Hindlimb muscle (tissue), 1 donor: Measurements from ENCODE around the gene RNF186. TPM values are rescaled to one million over a fixed set of nuclear protein-coding genes. Genes with fewer than 3 reads are reported as not detected.
"Not testable (repeated sequence)": the region's sequence is repeated elsewhere in the genome, so short reads cannot be mapped to it uniquely, and the experiment has no call there.

Source experiments
- DNase-seq: peaks from one replicate; pipeline ENCODE4 v3.0.0-alpha.2; 2013
- polyA plus RNA-seq: library from polyadenylated mRNA; unstranded; fragments of 120-200 nt; gene quantifications from one replicate; pipeline ENCODE4 v1.2.1, GENCODE V29; 2013; ENCODE audit not compliant: insufficient read length

The RNF186 gene
- polyA plus RNA-seq, 1 donor = not detected

- DNase-seq = no peak
Measured at GRCh38 chr1:19793360-19794046, 21.6 kb downstream of the RNF186 start.

- DNase-seq = no peak
Measured at GRCh38 chr1:19792237-19793002, 22.7 kb downstream of the RNF186 start.

GRCh38 chr1:19790061-19790975 is 24.8 kb downstream of the RNF186 start:
- DNase-seq = not testable (repeated sequence)

DNA sequence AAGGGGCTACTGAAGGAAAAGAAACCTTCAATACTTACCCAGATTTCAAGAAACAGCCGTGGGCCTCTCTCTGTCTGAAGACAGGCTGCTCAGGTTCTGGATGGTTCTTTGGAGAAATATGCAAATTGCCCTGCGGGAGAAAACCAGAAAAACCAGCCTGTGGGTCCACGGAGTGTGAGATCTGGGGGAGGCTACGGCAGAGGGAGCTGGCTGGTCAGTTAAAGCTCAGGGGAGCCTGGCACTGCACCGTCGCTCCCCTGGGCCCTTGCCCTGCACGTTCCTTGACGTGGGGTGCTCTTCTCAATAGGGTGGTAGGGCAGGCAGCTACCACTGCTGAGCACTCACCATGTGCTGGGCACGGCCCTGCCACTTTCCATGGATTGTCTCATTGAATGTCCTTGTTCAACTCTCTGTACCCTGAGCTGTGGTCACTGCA is 28.1 kb downstream of the RNF186 start:
- no peak for DNase-seq

DNA sequence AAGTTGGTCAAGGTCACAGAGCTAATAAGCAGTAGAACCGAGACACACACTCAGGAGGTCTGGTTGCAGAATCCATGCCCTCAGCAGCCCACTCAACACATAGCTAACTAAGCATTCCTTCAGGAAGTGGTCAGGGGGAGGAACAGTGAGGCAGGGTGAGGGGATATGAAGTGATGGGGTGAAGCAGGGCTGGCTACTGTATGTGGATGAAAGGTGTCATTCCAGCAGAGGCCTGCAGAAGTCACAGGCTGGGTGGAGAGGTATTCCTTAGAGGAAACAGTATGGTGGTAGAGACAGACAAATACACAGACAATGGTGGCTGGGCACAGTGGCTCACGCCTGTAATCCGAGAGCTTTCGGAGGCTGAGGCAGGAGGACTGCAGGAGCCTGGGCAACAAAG is 29.4 kb downstream of the RNF186 start:
- DNase-seq = no peak

GRCh38 chr1:19780267-19780877 is 34.7 kb downstream of the RNF186 start:
- DNase-seq = no peak

DNA sequence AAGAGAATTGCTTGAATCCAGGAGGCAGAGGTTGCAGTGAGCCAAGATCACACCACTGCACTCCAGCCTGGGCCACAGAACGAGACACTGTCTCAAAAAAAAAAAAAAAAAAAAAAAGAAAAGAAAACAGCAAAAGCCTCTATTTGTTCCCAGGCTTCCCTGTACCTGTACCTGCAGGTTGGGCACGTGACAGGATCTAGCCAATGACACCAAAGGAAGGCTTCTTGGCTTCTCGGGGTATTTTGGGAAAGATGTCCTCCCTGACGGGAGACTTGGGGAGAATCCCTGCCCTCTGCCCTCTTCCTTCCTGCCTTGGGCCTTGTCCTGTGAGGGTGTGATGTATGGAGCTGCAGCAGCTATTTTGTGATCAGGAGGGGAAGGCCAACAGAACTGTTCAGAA is 38.1 kb downstream of the RNF186 start:
- no peak for DNase-seq

DNA sequence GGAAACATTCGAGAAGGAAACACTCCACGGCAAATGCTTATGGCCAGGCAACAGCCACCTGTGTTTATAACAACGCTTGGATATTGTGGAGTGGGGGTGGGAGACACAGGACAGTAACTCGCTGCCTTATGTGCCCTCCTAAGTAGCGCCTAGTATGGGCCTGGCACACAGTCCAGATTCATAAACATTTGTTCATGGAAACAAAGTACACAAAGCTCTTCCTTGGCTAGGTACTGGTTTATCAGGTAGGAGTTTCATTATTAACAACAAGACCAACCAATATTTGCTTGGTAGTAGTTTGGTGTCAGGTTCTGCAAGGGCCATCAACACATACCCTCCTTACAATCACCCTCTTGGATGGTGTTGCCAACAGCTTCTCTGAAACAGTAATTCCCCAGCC is 38.8 kb downstream of the RNF186 start:
- no peak for DNase-seq

GRCh38 chr1:19775831-19776230 is 39.3 kb downstream of the RNF186 start:
- no peak for DNase-seq

DNA sequence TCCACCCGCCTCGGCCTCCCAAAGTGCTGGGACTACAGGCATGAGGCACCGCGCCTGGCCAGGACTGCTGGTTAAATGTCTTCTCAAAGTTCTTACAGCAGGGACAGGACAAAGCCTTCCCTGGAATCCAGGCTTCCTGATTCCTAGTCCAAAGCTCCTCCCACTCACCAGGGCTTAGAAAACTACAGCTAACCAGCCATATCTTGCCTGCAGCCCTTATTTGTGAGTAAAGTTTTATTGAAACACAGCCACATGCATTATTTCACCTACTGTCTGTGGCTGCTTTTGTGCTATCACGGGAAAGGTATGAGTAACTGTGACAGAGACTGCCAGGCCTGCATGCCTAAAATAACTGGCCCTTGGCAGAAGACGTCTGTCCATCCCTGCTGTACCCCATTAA is 39.8 kb downstream of the RNF186 start:
- no peak for DNase-seq

DNA sequence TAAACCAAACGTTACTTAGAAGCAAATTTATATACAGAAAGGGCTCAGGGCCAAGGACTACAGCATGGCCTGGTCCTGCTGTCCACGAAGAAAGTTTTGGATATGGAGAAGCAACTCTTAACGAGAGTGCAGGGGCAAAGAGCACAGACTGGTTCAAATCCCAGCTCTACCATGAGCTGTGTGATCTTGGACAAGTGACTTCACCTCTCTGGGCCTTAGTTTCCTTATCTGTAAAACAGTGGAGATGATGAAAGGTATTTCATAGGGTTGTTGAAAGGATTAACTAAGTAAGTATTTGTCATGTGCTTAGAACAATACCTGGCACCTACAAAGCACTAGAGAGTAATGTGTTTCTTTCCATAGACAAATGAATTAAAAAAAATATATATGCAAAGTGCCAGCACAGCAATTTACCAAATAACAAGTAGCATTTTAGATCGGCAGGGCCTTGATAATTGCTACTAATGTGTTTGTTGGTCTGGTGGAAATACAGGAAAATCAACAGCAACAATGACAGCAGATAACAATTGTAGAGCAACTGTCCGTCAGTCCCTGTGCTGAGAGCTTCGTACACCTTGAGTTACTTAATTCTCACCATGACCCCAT is 40.8 kb downstream of the RNF186 start:
- DNase-seq = no peak

GRCh38 chr1:19773485-19773884 is 41.6 kb downstream of the RNF186 start:
- no peak for DNase-seq

DNA sequence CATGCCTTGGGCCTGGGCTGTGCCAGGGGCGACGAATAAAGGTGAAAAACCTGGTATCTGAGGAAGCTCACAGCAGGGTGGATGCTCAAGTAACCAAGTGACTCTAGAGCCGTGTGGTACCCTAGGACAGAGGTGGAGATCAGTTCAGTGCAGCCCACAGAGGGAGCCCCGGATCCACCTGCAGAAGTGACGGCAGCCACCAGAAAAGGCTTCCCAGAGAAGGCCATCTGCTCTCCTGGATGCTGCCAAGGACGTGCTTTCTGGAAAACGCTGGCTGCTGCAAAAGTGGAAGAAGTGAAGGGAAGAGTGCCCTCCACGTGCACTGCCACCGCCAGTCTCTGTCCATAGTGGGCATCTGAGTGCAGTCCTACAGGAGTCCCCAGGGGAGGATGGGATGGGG is 43.0 kb downstream of the RNF186 start:
- DNase-seq = no peak

DNA sequence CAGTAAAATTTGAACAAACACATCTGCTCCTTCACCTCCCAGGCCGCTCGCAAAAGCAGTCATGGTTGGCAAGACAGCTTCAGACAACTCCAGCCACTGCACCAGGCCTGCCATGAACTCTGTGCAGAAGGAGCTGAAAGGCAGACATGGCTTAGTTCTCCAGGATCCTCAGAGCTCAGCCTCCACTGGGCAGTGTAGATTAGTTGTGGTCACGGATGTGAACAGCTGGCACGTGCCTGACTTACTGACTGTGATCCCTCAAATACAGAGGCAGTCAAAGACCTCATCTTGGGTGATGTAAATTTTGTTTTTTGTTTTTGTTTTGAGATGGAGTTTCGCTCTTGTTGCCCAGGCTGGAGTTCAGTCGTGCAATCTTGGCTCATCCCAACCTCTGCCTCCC is 43.7 kb downstream of the RNF186 start:
- DNase-seq = no peak

DNA sequence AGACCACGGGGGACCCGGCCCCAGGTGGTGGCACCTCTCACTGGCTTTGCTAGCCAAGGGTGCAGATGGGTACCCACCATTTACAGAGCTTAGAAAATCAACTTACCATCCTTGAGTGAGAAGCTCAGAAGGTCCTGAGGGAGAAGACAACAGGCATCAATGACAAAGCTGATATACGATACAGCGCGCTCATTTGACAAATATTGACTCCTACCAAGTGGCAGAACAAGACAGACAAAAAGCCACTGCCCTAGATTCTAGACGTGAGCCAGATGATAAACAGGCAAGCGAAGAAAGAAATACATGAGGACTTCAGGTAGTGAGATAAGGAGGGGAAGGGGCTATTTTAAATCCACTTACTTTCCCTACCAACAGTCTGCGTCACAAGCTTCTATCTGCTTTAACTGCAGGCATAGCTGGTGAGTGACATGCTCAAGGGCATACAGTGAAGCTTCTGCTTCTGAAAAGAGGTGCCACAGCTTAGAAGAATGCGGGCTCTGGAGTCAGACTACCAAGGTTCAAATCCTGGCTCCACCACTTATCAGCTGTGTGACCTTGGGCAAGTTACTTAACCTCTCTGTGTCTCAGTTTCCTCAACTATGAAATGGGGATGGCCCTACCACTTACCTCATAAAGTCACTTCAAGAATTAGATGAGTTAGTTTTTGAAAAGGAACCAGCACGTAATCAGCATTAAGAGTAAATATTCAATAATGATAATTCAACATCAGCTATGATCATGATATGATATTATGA is 44.5 kb downstream of the RNF186 start:
- no peak for DNase-seq

DNA sequence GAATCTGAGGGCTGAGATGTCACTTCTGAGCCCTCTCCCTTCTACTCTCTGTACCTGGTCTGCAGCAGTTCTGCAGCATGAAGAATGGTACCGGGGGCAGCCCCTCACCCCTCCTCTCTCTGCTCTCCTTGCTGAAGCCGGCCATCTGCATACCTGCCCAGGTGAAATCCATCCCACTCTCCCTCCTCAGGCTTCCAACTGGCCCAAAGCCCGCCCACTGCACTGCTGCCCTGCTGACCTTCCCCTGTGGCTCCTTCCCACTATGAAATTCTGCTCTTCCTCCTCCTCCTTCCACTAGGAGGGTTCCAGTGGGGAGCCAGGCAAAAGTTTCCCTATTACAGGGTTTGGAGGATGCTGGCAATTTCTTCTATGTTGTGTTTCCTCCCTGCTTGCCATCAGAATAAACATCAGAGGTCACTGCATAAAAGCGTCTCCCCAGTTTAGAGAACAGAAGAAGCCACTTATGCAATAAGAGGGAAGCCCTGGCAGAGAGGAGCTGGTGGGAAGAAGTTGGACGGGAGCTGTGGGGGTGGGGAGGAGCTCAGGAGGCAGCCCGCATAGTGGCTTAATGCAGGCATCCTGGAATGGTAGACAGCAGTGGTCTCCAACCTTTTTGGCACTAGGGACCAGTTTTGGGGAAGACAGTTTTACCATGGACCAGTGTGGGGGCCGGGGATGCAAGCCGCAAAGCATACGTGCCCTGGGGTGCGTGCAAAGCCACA is 45.7 kb downstream of the RNF186 start:
- no peak for DNase-seq

GRCh38 chr1:19768353-19769210 is 46.5 kb downstream of the RNF186 start:
- no peak for DNase-seq

- no peak for DNase-seq
Measured at GRCh38 chr1:19765623-19766022, 49.5 kb downstream of the RNF186 start.

DNA sequence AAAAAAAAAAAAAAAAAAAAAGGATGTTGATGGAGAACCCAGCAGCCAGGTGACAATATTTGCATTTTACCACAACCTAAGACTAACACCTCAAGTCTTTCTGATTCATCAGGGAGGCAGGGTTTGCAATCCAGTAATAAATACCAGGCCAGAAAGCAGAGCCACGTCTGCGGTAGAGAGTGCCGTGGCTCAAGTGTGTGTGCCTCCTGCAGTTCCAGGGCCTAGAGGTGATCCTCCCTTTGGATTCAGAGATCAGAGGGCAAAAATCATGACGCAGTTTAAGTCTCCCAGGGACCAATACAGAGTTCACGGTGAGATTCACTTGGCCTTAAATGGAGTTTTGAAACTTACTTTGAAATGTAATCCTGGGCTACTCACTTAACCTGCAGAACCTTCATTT is 50.2 kb downstream of the RNF186 start:
- no peak for DNase-seq
